IPS-15b (cell line): Measurements from ENCODE around the gene USP14.

Experiments used
- H3K27me3 ChIP-seq: one replicate; pipeline ENCODE4 v1.6.1; 2013; ENCODE audit warnings: low read length; ENCODE audit not compliant: control insufficient read depth, insufficient read depth
- H3K36me3 ChIP-seq: one replicate; pipeline ENCODE4 v1.6.1; 2013; ENCODE audit warnings: low read length; ENCODE audit not compliant: control insufficient read depth, insufficient read depth
- H3K4me1 ChIP-seq: one replicate; pipeline ENCODE4 v1.6.1; 2013; ENCODE audit warnings: mild to moderate bottlenecking, low read length; ENCODE audit not compliant: control insufficient read depth, insufficient read depth
- H3K4me3 ChIP-seq: one replicate; pipeline ENCODE4 v1.5.1; 2013; ENCODE audit warnings: low read depth, low read length
- H3K9ac ChIP-seq: one replicate; pipeline ENCODE4 v1.6.1; 2013; ENCODE audit warnings: low read depth, mild to moderate bottlenecking, low read length
- H3K9me3 ChIP-seq: one replicate; pipeline ENCODE4 v1.6.1; 2013; ENCODE audit warnings: mild to moderate bottlenecking, low read length; ENCODE audit not compliant: control insufficient read depth, insufficient read depth

USP14 gene

GRCh38 chr18:248053-248452, 89.7 kb downstream of the USP14 start:
- H3K4me3 ChIP-seq: no peak overlapping the region
- peaks cover 12% of the 10 kb centered on the region for H3K36me3 ChIP-seq
- H3K4me1 ChIP-seq: no peaks in the 10 kb centered on the region
- H3K9me3 ChIP-seq: no peaks in the 10 kb centered on the region
- no peak overlapping the region for H3K9ac ChIP-seq
- no peaks in the 10 kb centered on the region for H3K27me3 ChIP-seq

GRCh38 chr18:250685-251084, 92.3 kb downstream of the USP14 start:
- Histone ChIP-seq H3K9ac (no peak overlapping the region), H3K4me3 (no peak overlapping the region), H3K27me3 (no peaks in the 10 kb centered on the region), H3K36me3 (peaks cover 14% of the 10 kb centered on the region), H3K9me3 (no peaks in the 10 kb centered on the region), H3K4me1 (no peaks in the 10 kb centered on the region)

GRCh38 chr18:251572-251971, 93.2 kb downstream of the USP14 start:
- Histone ChIP-seq H3K9ac (no peak overlapping the region), H3K36me3 (peaks cover 19% of the 10 kb centered on the region), H3K4me1 (no peaks in the 10 kb centered on the region), H3K9me3 (no peaks in the 10 kb centered on the region), H3K4me3 (no peak overlapping the region), H3K27me3 (no peaks in the 10 kb centered on the region)

GRCh38 chr18:253121-253520, 94.8 kb downstream of the USP14 start:
- H3K4me1 ChIP-seq: no peaks in the 10 kb centered on the region
- H3K9ac ChIP-seq: no peak overlapping the region
- no peaks in the 10 kb centered on the region for H3K9me3 ChIP-seq
- H3K4me3 ChIP-seq: no peak overlapping the region
- no peaks in the 10 kb centered on the region for H3K27me3 ChIP-seq
- peaks cover 18% of the 10 kb centered on the region for H3K36me3 ChIP-seq

GRCh38 chr18:255171-255570, 96.8 kb downstream of the USP14 start:
- H3K27me3 ChIP-seq: no peaks in the 10 kb centered on the region
- no peaks in the 10 kb centered on the region for H3K4me1 ChIP-seq
- H3K36me3 ChIP-seq: peaks cover 16% of the 10 kb centered on the region
- no peak overlapping the region for H3K4me3 ChIP-seq
- no peaks in the 10 kb centered on the region for H3K9me3 ChIP-seq
- no peak overlapping the region for H3K9ac ChIP-seq

- H3K4me1 ChIP-seq: no peaks in the 10 kb centered on the region
- no peak overlapping the region for H3K4me3 ChIP-seq
- no peaks in the 10 kb centered on the region for H3K9me3 ChIP-seq
- H3K27me3 ChIP-seq: no peaks in the 10 kb centered on the region
- H3K36me3 ChIP-seq: peaks cover 10% of the 10 kb centered on the region
- H3K9ac ChIP-seq: no peak overlapping the region
These were observed 102.2 kb downstream of the USP14 start for GRCh38 chr18:260547-260946.

- H3K4me1 ChIP-seq: no peaks in the 10 kb centered on the region
- H3K4me3 ChIP-seq: no peak overlapping the region
- H3K9ac ChIP-seq: no peak overlapping the region
- H3K27me3 ChIP-seq: no peaks in the 10 kb centered on the region
- H3K9me3 ChIP-seq: no peaks in the 10 kb centered on the region
- H3K36me3 ChIP-seq: peaks cover 4% of the 10 kb centered on the region
These were observed 103.2 kb downstream of the USP14 start for GRCh38 chr18:261398-262073.
